H1 (cell line): ENCODE measurements around the gene NDUFAB1. TPM values are rescaled to one million over a fixed set of nuclear protein-coding genes. Genes with fewer than 3 reads are reported as not detected.

ENCODE experiments used
- CTCF ChIA-PET: fragments of 300-600 bp; sonication (Branson Sonifier 250); formaldehyde crosslinking; loops from one replicate; lab custom pipeline; 2021; ENCODE audit not compliant: partially characterized antibody; lab: Charles Lee
- POLR2A ChIA-PET: fragments of 300-600 bp; sonication (Branson Sonifier 250); formaldehyde crosslinking; loops from one replicate; lab custom pipeline; 2021; ENCODE audit warnings: inconsistent platforms; ENCODE audit not compliant: partially characterized antibody; lab: Charles Lee
- DNase-seq, 2 experiments: peaks; one replicate each; pipeline versions ENCODE4 v3.0.0 to v3.0.0-alpha.2; 2010 to 2022; ENCODE audit warnings: low spot score in 2 of 2, low read depth in 1 of 2, mixed read lengths in 1 of 2
- FAIRE-seq: peaks from 2 replicates; lab custom pipeline; 2011; peaks lifted over from hg19 to GRCh38; lab: Jason Lieb, UNC
- H2AFZ ChIP-seq: 2 replicates; pipeline ENCODE4 v1.8.1; 2012; ENCODE audit warnings: low read length, inconsistent platforms
- H2AK5ac ChIP-seq: 2 replicates; pipeline ENCODE4 v1.6.1; 2013; ENCODE audit warnings: low read depth, low read length
- H2BK120ac ChIP-seq: replicated peaks from 2 replicates; pipeline ENCODE3; 2013; ENCODE audit warnings: low read depth, low read length, inconsistent platforms
- H2BK12ac ChIP-seq: 2 replicates; pipeline ENCODE4 v1.6.1; 2013; ENCODE audit warnings: low read depth, low read length
- H2BK15ac ChIP-seq: 2 replicates; pipeline ENCODE4 v1.6.1; 2013; ENCODE audit warnings: low read length
- H2BK20ac ChIP-seq: 2 replicates; pipeline ENCODE4 v1.6.1; 2013; ENCODE audit warnings: low read length
- H2BK5ac ChIP-seq: 2 replicates; pipeline ENCODE4 v1.6.1; 2013; ENCODE audit warnings: low read depth, low read length
- H3K14ac ChIP-seq: 2 replicates; pipeline ENCODE4 v1.6.1; 2013; ENCODE audit warnings: inconsistent platforms; ENCODE audit not compliant: insufficient read length
- H3K18ac ChIP-seq: 2 replicates; pipeline ENCODE4 v1.6.1; 2013; ENCODE audit warnings: low read length; ENCODE audit errors: extremely low read depth
- H3K23ac ChIP-seq: 2 replicates; pipeline ENCODE4 v1.6.1; 2013; ENCODE audit warnings: inconsistent platforms; ENCODE audit not compliant: insufficient read length
- H3K23me2 ChIP-seq: 2 replicates; pipeline ENCODE4 v1.6.1; 2013; ENCODE audit warnings: low read depth, low read length
- H3K27ac ChIP-seq: 2 replicates; pipeline ENCODE4 v1.6.1; 2011; ENCODE audit warnings: low read depth, low read length, inconsistent platforms
- H3K27me3 ChIP-seq, 4 experiments: replicated peaks in 1 of 4; 1 replicate in 1 of 4; 2 replicates in 3 of 4; pipeline versions ENCODE4 v1.6.1 to v1.8.1; 2011 to 2013; ENCODE audit warnings: low read length in 3 of 4, mild to moderate bottlenecking in 3 of 4, inconsistent platforms in 2 of 4, mixed read lengths in 2 of 4, moderate library complexity in 1 of 4; ENCODE audit not compliant: control insufficient read depth in 3 of 4, insufficient read depth in 3 of 4; ENCODE audit errors: extremely low read depth in 1 of 4
- H3K36me3 ChIP-seq, 4 experiments: 2 replicates each; pipeline versions ENCODE4 v1.6.1 to v1.8.1; 2011 to 2013; ENCODE audit warnings: mild to moderate bottlenecking in 4 of 4, low read length in 3 of 4, moderate library complexity in 2 of 4, control low read depth in 1 of 4, inconsistent platforms in 1 of 4; ENCODE audit not compliant: insufficient read depth in 4 of 4, control insufficient read depth in 2 of 4
- H3K4ac ChIP-seq: replicated peaks from 2 replicates; pipeline ENCODE3; 2013; ENCODE audit warnings: low read length, low read depth, mixed read lengths, inconsistent platforms; ENCODE audit not compliant: insufficient read length
- H3K4me1 ChIP-seq, 4 experiments: replicated peaks in 1 of 4; 1 replicate in 1 of 4; 2 replicates in 3 of 4; pipeline versions ENCODE4 v1.6.1 to v1.8.1; 2011 to 2013; ENCODE audit warnings: low read length in 3 of 4, inconsistent platforms in 2 of 4, mixed read lengths in 1 of 4; ENCODE audit not compliant: insufficient read depth in 4 of 4, control insufficient read depth in 3 of 4
- H3K4me2 ChIP-seq, 2 experiments: 2 replicates each; pipeline versions ENCODE4 v1.6.1 to v1.8.1; 2011 to 2013; ENCODE audit warnings: low read depth in 2 of 2, low read length in 2 of 2, control low read depth in 1 of 2, inconsistent platforms in 1 of 2, mild to moderate bottlenecking in 1 of 2; ENCODE audit not compliant: insufficient read depth in 1 of 2
- H3K4me3 ChIP-seq, 4 experiments: fragments of 200-600, 300-600 bp in 1 of 4; sonication (generic), shearing (Covaris generic), sonication (Bioruptor Twin) in 1 of 4; 2 replicates each; pipeline versions ENCODE4 v1.5.1 to v1.8.1; 2011 to 2016; ENCODE audit warnings: low read length in 4 of 4, low read depth in 3 of 4, control low read depth in 2 of 4, inconsistent platforms in 2 of 4, mild to moderate bottlenecking in 2 of 4, mixed read lengths in 1 of 4, moderate library complexity in 1 of 4; ENCODE audit not compliant: insufficient read depth in 2 of 4; ENCODE audit errors: extremely low read depth in 1 of 4
- H3K56ac ChIP-seq: replicated peaks from 2 replicates; pipeline ENCODE3; 2013; ENCODE audit warnings: low read depth, mild to moderate bottlenecking, mixed read lengths, low read length, inconsistent platforms; ENCODE audit not compliant: insufficient read length
- H3K79me1 ChIP-seq: 2 replicates; pipeline ENCODE4 v1.6.1; 2013; ENCODE audit warnings: low read depth, low read length, control low read depth
- H3K79me2 ChIP-seq, 2 experiments: 2 replicates each; pipeline versions ENCODE4 v1.6.1 to v1.8.1; 2012 to 2013; ENCODE audit warnings: low read length in 2 of 2, mild to moderate bottlenecking in 2 of 2, inconsistent platforms in 1 of 2; ENCODE audit not compliant: insufficient read depth in 2 of 2, control insufficient read depth in 1 of 2
- H3K9ac ChIP-seq, 4 experiments: replicated peaks in 1 of 4; 1 replicate in 1 of 4; 2 replicates in 3 of 4; pipeline versions ENCODE4 v1.6.1 to v1.8.1; 2011 to 2013; ENCODE audit warnings: low read depth in 3 of 4, low read length in 3 of 4, control low read depth in 2 of 4, mild to moderate bottlenecking in 2 of 4, moderate library complexity in 2 of 4, inconsistent platforms in 1 of 4; ENCODE audit errors: extremely low read depth in 1 of 4
- H3K9me3 ChIP-seq, 2 experiments: 2 replicates each; pipeline versions ENCODE4 v1.6.1 to v1.8.1; 2012 to 2013; ENCODE audit warnings: mild to moderate bottlenecking in 2 of 2, moderate library complexity in 2 of 2, control low read depth in 1 of 2, inconsistent platforms in 1 of 2, low read depth in 1 of 2, low read length in 1 of 2, mixed read lengths in 1 of 2; ENCODE audit not compliant: insufficient read depth in 2 of 2
- H4K20me1 ChIP-seq, 2 experiments: replicated peaks in 1 of 2; 2 replicates each; pipeline versions ENCODE3 to v1.8.1; 2011 to 2013; ENCODE audit warnings: inconsistent platforms in 2 of 2, low read length in 2 of 2, mild to moderate bottlenecking in 1 of 2; ENCODE audit not compliant: insufficient read depth in 2 of 2, control insufficient read depth in 1 of 2
- H4K5ac ChIP-seq: 2 replicates; pipeline ENCODE4 v1.6.1; 2013; ENCODE audit warnings: low read length, low read depth, mixed read lengths, inconsistent platforms; ENCODE audit not compliant: insufficient read length
- H4K8ac ChIP-seq: 2 replicates; pipeline ENCODE4 v1.8.0; 2013; ENCODE audit warnings: mild to moderate bottlenecking, moderate library complexity, low read length, inconsistent platforms; ENCODE audit not compliant: insufficient read depth; ENCODE audit errors: extremely low read depth
- H4K91ac ChIP-seq: replicated peaks from 2 replicates; pipeline ENCODE3; 2013; ENCODE audit warnings: low read length, mixed read lengths, inconsistent platforms; ENCODE audit not compliant: insufficient read length
- BCL11A ChIP-seq, 2 experiments: IDR thresholded peaks; one replicate each; pipeline ENCODE4 v1.6.1; 2011; ENCODE audit warnings: low read depth in 2 of 2, low read length in 2 of 2, mild to moderate bottlenecking in 2 of 2
- WGBS, 2 experiments: shearing (Covaris generic) in 1 of 2; methylation state at CpG; one replicate each; pipeline versions ENCODE4 v1.1.6 to v1.1.7; 2013 to 2015; ENCODE audit warnings: low lambda C conversion rate in 2 of 2, mixed read lengths in 2 of 2, inconsistent platforms in 1 of 2, low coverage in 1 of 2, missing lambda C conversion rate in 1 of 2; ENCODE audit not compliant: insufficient replicate concordance in 2 of 2, insufficient coverage in 1 of 2, insufficient read length in 1 of 2; ENCODE audit errors: extremely low coverage in 1 of 2, missing lambda C conversion rate in 1 of 2; 5-methylcytosine and 5-hydroxymethylcytosine counted together
- polyA plus RNA-seq, 7 experiments: library from polyadenylated mRNA; depleted of rRNA in 3 of 7; stranded (reverse) in 5 of 7; unstranded in 2 of 7; fragments of >200 nt in 5 of 7; fragments of 200-250 nt in 2 of 7; gene quantifications; 1 replicate in 5 of 7; 2 replicates in 1 of 7; 4 replicates in 1 of 7; pipeline versions ENCODE4 v1.2.1 to v1.2.3, GENCODE V29; 2011 to 2013; ENCODE audit warnings: missing spikeins in 2 of 7, mixed read lengths in 2 of 7
- total RNA-seq: library from RNA; stranded (reverse); fragmentation: NEBNext Ultra II Directional; extraction: Animal tissue kit (Norgen Biotek cat#: 25700); gene quantifications from 2 replicates; pipeline ENCODE4 v1.2.1, GENCODE V29; 2021

The NDUFAB1 gene
- total and polyA plus RNA-seq, 2 of the 8 experiments (the other 6 are each of a cell fraction or from before 2014, with no cell fraction given), result 135 to 294 TPM

GRCh38 chr16:23538919-23539278 lies 57.2 kb downstream of the NDUFAB1 start:
- no peak overlapping the region for H2AFZ ChIP-seq
- peaks cover 0 to 6% of the 10 kb centered on the region in 2 experiments for H4K20me1 ChIP-seq
- H2AK5ac ChIP-seq, result no peak overlapping the region
- H4K5ac ChIP-seq, result no peak overlapping the region
- TF ChIP-seq BCL11A (IDR thresholded peaks at IDR 0.05; ENCODE audit: low read depth in 2 of 2, low read length in 2 of 2), result no peak
- H3K79me1 ChIP-seq, result no peaks in the 10 kb centered on the region
- no peak overlapping the region for H3K18ac ChIP-seq
- H3K79me2 ChIP-seq, result no peaks in the 10 kb centered on the region
- no peaks in the 10 kb centered on the region for H3K27me3 ChIP-seq
- H3K4ac ChIP-seq, result no peak overlapping the region
- no peak overlapping the region for H4K8ac ChIP-seq
- H3K36me3 ChIP-seq, result peaks cover 7 to 58% (median 35%) of the 10 kb centered on the region in 4 experiments; a peak in 7 of 8 replicates
- WGBS, 2 experiments, result 74% methylated on average over 1 of the region's 1 CpG; no CpG with 5 or more reads in 1 of the 2 experiments
- no peak overlapping the region for H3K56ac ChIP-seq
- H2BK120ac ChIP-seq, result no peak overlapping the region
- FAIRE-seq, result no peak
- H3K14ac ChIP-seq, result no peak overlapping the region
- no peak overlapping the region for H3K4me2 ChIP-seq
- H3K9me3 ChIP-seq, result no peaks in the 10 kb centered on the region
- H2BK5ac ChIP-seq, result no peak overlapping the region
- no peak overlapping the region for H2BK12ac ChIP-seq
- DNase-seq, result no peak
- ChIA-PET CTCF (interaction anchor here (0.6 to 2.0 kb wide), 3 partner anchors 13 to 160 kb away, joined by 3 to 6 read pairs (median 4); partner anchors contain the start of gene NDUFAB1), POLR2A (interaction anchor here (1.0 to 1.8 kb wide), 4 partner anchors 10 to 102 kb away, joined by 3 to 8 read pairs (median 4); partner anchors contain the start of genes DCTN5 and PALB2)
- H3K23me2 ChIP-seq, result no peaks in the 10 kb centered on the region
- no peaks in the 10 kb centered on the region for H3K4me1 ChIP-seq
- no peak overlapping the region for H3K27ac ChIP-seq
- H3K4me3 ChIP-seq, result no peak overlapping the region
- H2BK20ac ChIP-seq, result no peak overlapping the region
- H2BK15ac ChIP-seq, result no peak overlapping the region
- no peak overlapping the region for H3K23ac ChIP-seq
- no peak overlapping the region for H4K91ac ChIP-seq
- H3K9ac ChIP-seq, result no peak overlapping the region
